ENCODE measurements around the gene ABCC6.
"Not testable (repeated sequence)": the region's sequence is repeated elsewhere in the genome, so short reads cannot be mapped to it uniquely, and the experiment has no call there.

The ABCC6 gene

GRCh38 chr16:16222850-16223661 is at the start of gene ABCC6:
Gene ABCC6 (minus strand): TSS chr16:16223494. CDS start chr16:16223434, 60 bp downstream.
- H3K9me3 ChIP-seq (ENCODE audit: low read length); H3K27ac ChIP-seq (ENCODE audit: low read depth, low read length); H3K4me3 ChIP-seq (ENCODE audit: low read depth in 1 of 2, low read length in 2 of 2); H3K9ac ChIP-seq (ENCODE audit: low read length); H3K27me3 ChIP-seq (ENCODE audit: control insufficient read depth in 1 of 2, insufficient read depth in 2 of 2, low read length in 2 of 2); H3K4me1 ChIP-seq (ENCODE audit: insufficient read depth, low read length); H3K36me3 ChIP-seq (ENCODE audit: insufficient read depth, low read length): not testable (repeated sequence)

- H3K27ac ChIP-seq (ENCODE audit: low read depth, low read length); H3K27me3 ChIP-seq (ENCODE audit: control insufficient read depth in 1 of 2, insufficient read depth in 2 of 2, low read length in 2 of 2): not testable (repeated sequence)
Observed at GRCh38 chr16:16272573-16273221, 49.4 kb upstream of the ABCC6 start.

GRCh38 chr16:16271658-16272057 is 48.4 kb upstream of the ABCC6 start:
- H3K4me1 ChIP-seq (ENCODE audit: insufficient read depth, low read length); H3K9me3 ChIP-seq (ENCODE audit: low read length); H3K9ac ChIP-seq (ENCODE audit: low read length); H3K36me3 ChIP-seq (ENCODE audit: insufficient read depth, low read length); H3K27me3 ChIP-seq (ENCODE audit: control insufficient read depth in 1 of 2, insufficient read depth in 2 of 2, low read length in 2 of 2); H3K4me3 ChIP-seq (ENCODE audit: low read depth in 1 of 2, low read length in 2 of 2); H3K27ac ChIP-seq (ENCODE audit: low read depth, low read length): not testable (repeated sequence)

More at GRCh38 chr16:16272573-16273221, 49.4 kb upstream of the ABCC6 start:
- H3K36me3 ChIP-seq (ENCODE audit: insufficient read depth, low read length); H3K9ac ChIP-seq (ENCODE audit: low read length); H3K9me3 ChIP-seq (ENCODE audit: low read length); H3K4me1 ChIP-seq (ENCODE audit: insufficient read depth, low read length); H3K4me3 ChIP-seq (ENCODE audit: low read depth in 1 of 2, low read length in 2 of 2): not testable (repeated sequence)

- H3K4me3 ChIP-seq (ENCODE audit: low read depth in 1 of 2, low read length in 2 of 2); H3K9ac ChIP-seq (ENCODE audit: low read length); H3K27ac ChIP-seq (ENCODE audit: low read depth, low read length); H3K9me3 ChIP-seq (ENCODE audit: low read length); H3K36me3 ChIP-seq (ENCODE audit: insufficient read depth, low read length); H3K4me1 ChIP-seq (ENCODE audit: insufficient read depth, low read length); H3K27me3 ChIP-seq (ENCODE audit: control insufficient read depth in 1 of 2, insufficient read depth in 2 of 2, low read length in 2 of 2): not testable (repeated sequence)
Observed at GRCh38 chr16:16268185-16268808, 45.0 kb upstream of the ABCC6 start.

GRCh38 chr16:16267708-16268107 is 44.4 kb upstream of the ABCC6 start:
- H3K9ac ChIP-seq (ENCODE audit: low read length); H3K4me1 ChIP-seq (ENCODE audit: insufficient read depth, low read length); H3K27ac ChIP-seq (ENCODE audit: low read depth, low read length); H3K27me3 ChIP-seq (ENCODE audit: control insufficient read depth in 1 of 2, insufficient read depth in 2 of 2, low read length in 2 of 2); H3K9me3 ChIP-seq (ENCODE audit: low read length); H3K4me3 ChIP-seq (ENCODE audit: low read depth in 1 of 2, low read length in 2 of 2); H3K36me3 ChIP-seq (ENCODE audit: insufficient read depth, low read length): not testable (repeated sequence)

- H3K9ac ChIP-seq (ENCODE audit: low read length); H3K4me1 ChIP-seq (ENCODE audit: insufficient read depth, low read length); H3K9me3 ChIP-seq (ENCODE audit: low read length); H3K36me3 ChIP-seq (ENCODE audit: insufficient read depth, low read length); H3K4me3 ChIP-seq (ENCODE audit: low read depth in 1 of 2, low read length in 2 of 2); H3K27me3 ChIP-seq (ENCODE audit: control insufficient read depth in 1 of 2, insufficient read depth in 2 of 2, low read length in 2 of 2); H3K27ac ChIP-seq (ENCODE audit: low read depth, low read length): not testable (repeated sequence)
Observed at GRCh38 chr16:16265044-16265443, 41.8 kb upstream of the ABCC6 start.

- not testable (repeated sequence) for H3K27ac ChIP-seq (ENCODE audit: low read depth, low read length); H3K36me3 ChIP-seq (ENCODE audit: insufficient read depth, low read length); H3K4me3 ChIP-seq (ENCODE audit: low read depth in 1 of 2, low read length in 2 of 2); H3K4me1 ChIP-seq (ENCODE audit: insufficient read depth, low read length); H3K9ac ChIP-seq (ENCODE audit: low read length); H3K27me3 ChIP-seq (ENCODE audit: control insufficient read depth in 1 of 2, insufficient read depth in 2 of 2, low read length in 2 of 2); H3K9me3 ChIP-seq (ENCODE audit: low read length)
Observed at GRCh38 chr16:16263947-16264346, 40.7 kb upstream of the ABCC6 start.

GRCh38 chr16:16262954-16263555 is 39.8 kb upstream of the ABCC6 start:
- not testable (repeated sequence) for H3K4me3 ChIP-seq (ENCODE audit: low read depth in 1 of 2, low read length in 2 of 2); H3K9ac ChIP-seq (ENCODE audit: low read length); H3K9me3 ChIP-seq (ENCODE audit: low read length); H3K27me3 ChIP-seq (ENCODE audit: control insufficient read depth in 1 of 2, insufficient read depth in 2 of 2, low read length in 2 of 2); H3K27ac ChIP-seq (ENCODE audit: low read depth, low read length); H3K4me1 ChIP-seq (ENCODE audit: insufficient read depth, low read length); H3K36me3 ChIP-seq (ENCODE audit: insufficient read depth, low read length)

- not testable (repeated sequence) for H3K9ac ChIP-seq (ENCODE audit: low read length); H3K27me3 ChIP-seq (ENCODE audit: control insufficient read depth in 1 of 2, insufficient read depth in 2 of 2, low read length in 2 of 2); H3K36me3 ChIP-seq (ENCODE audit: insufficient read depth, low read length); H3K9me3 ChIP-seq (ENCODE audit: low read length); H3K4me3 ChIP-seq (ENCODE audit: low read depth in 1 of 2, low read length in 2 of 2); H3K4me1 ChIP-seq (ENCODE audit: insufficient read depth, low read length); H3K27ac ChIP-seq (ENCODE audit: low read depth, low read length)
Observed at GRCh38 chr16:16259971-16260370, 36.7 kb upstream of the ABCC6 start.

- H3K9me3 ChIP-seq (ENCODE audit: low read length); H3K4me1 ChIP-seq (ENCODE audit: insufficient read depth, low read length); H3K4me3 ChIP-seq (ENCODE audit: low read depth in 1 of 2, low read length in 2 of 2); H3K27me3 ChIP-seq (ENCODE audit: control insufficient read depth in 1 of 2, insufficient read depth in 2 of 2, low read length in 2 of 2); H3K9ac ChIP-seq (ENCODE audit: low read length); H3K36me3 ChIP-seq (ENCODE audit: insufficient read depth, low read length); H3K27ac ChIP-seq (ENCODE audit: low read depth, low read length): not testable (repeated sequence)
Observed at GRCh38 chr16:16258822-16259221, 35.5 kb upstream of the ABCC6 start.

- H3K9ac ChIP-seq (ENCODE audit: low read length); H3K9me3 ChIP-seq (ENCODE audit: low read length); H3K27ac ChIP-seq (ENCODE audit: low read depth, low read length); H3K36me3 ChIP-seq (ENCODE audit: insufficient read depth, low read length); H3K27me3 ChIP-seq (ENCODE audit: control insufficient read depth in 1 of 2, insufficient read depth in 2 of 2, low read length in 2 of 2); H3K4me3 ChIP-seq (ENCODE audit: low read depth in 1 of 2, low read length in 2 of 2); H3K4me1 ChIP-seq (ENCODE audit: insufficient read depth, low read length): not testable (repeated sequence)
Observed at GRCh38 chr16:16257301-16257923, 34.1 kb upstream of the ABCC6 start.
